ENCODE measurements around the gene THRB. TPM values are rescaled to one million over a fixed set of nuclear protein-coding genes. Genes with fewer than 3 reads are reported as not detected.
A peak's percentile ranks its signal among the peaks of the same experiment; 100 is the strongest.

The THRB gene
- total RNA-seq, 3 donors from 2014 or later = 29.8 to 40.2 (median 39.2) TPM

GRCh38 chr3:24497942-24498341, 3.3 kb upstream of the THRB start:
- intact Hi-C loops (cut with DNase I; ENCODE audit: low total_unique reads) = no loop called here

GRCh38 chr3:24496529-24497482, 2.2 kb upstream of the THRB start:
- no peaks in the 10 kb centered on the region for H3K36me3 ChIP-seq
- no peak overlapping the region for H3K4me3 ChIP-seq
- peak overlapping the region; percentile 98 for H3K27ac ChIP-seq
- peaks cover 0 to 4% of the 10 kb centered on the region in 2 donors for H3K4me1 ChIP-seq
- DNase-seq (ENCODE audit: low spot score in 2 of 2) = peak in 1 of 2 donors; percentile 76
- no peaks in the 10 kb centered on the region for H3K27me3 ChIP-seq
- TF ChIP-seq CTCF (IDR thresholded peaks at IDR 0.05) (peak; percentile 18 to 36 (median 22)), POLR2A (IDR thresholded peaks at IDR 0.05) (no peak)
- no peaks in the 10 kb centered on the region for H3K9me3 ChIP-seq
- intact Hi-C loops (cut with DNase I; ENCODE audit: low total_unique reads) = no loop called here

More at GRCh38 chr3:24497942-24498341, 3.3 kb upstream of the THRB start:
- Histone ChIP-seq H3K4me1 (peaks cover 0 to 4% of the 10 kb centered on the region in 2 donors), H3K36me3 (no peaks in the 10 kb centered on the region), H3K9me3 (no peaks in the 10 kb centered on the region), H3K4me3 (no peak overlapping the region), H3K27ac (no peak overlapping the region), H3K27me3 (no peaks in the 10 kb centered on the region)
- no peak for DNase-seq (ENCODE audit: low spot score in 2 of 2)
- TF ChIP-seq POLR2A (IDR thresholded peaks at IDR 0.05) (no peak), POLR2AphosphoS5 (IDR thresholded peaks at IDR 0.05) (no peak), CTCF (IDR thresholded peaks at IDR 0.05) (no peak)

- DNase-seq (ENCODE audit: low spot score in 2 of 2) = peak; percentile 58 to 74
- H3K27ac ChIP-seq = peak overlapping the region; percentile 98
- H3K9me3 ChIP-seq = no peaks in the 10 kb centered on the region
- intact Hi-C loops (cut with DNase I; ENCODE audit: low total_unique reads) = no loop called here
- H3K4me3 ChIP-seq = peak overlapping the region; percentile 77 to 94 (median 84)
- peak in 2 of 3 donors; percentile 20 to 42 for TF ChIP-seq CTCF (IDR thresholded peaks at IDR 0.05)
- TF ChIP-seq POLR2AphosphoS5 (IDR thresholded peaks at IDR 0.05) = peak in 2 of 3 donors; percentile 26 to 53
- no peak for TF ChIP-seq POLR2A (IDR thresholded peaks at IDR 0.05)
- peaks cover 2 to 4% of the 10 kb centered on the region in 2 donors for H3K4me1 ChIP-seq
- H3K36me3 ChIP-seq = no peaks in the 10 kb centered on the region
- H3K27me3 ChIP-seq = no peaks in the 10 kb centered on the region
These were observed 810 bp upstream of the THRB start for GRCh38 chr3:24495326-24495994.

- Histone ChIP-seq H3K4me3 (peak overlapping the region; percentile 77 to 94 (median 84)), H3K9me3 (no peaks in the 10 kb centered on the region), H3K27me3 (no peaks in the 10 kb centered on the region), H3K36me3 (no peaks in the 10 kb centered on the region), H3K4me1 (peaks cover 4 to 8% of the 10 kb centered on the region in 2 donors), H3K27ac (peak overlapping the region; percentile 98)
- TF ChIP-seq POLR2A (IDR thresholded peaks at IDR 0.05) (no peak), POLR2AphosphoS5 (IDR thresholded peaks at IDR 0.05) (peak in 2 of 3 donors; percentile 19 to 45)
- intact Hi-C loops (cut with DNase I; ENCODE audit: low total_unique reads) = no loop called here
- DNase-seq (ENCODE audit: low spot score in 2 of 2) = peak; percentile 70 to 80
These were observed 668 bp downstream of the THRB start for GRCh38 chr3:24493746-24494617.

GRCh38 chr3:24492971-24493551, 1.6 kb downstream of the THRB start:
- no peak for TF ChIP-seq CTCF (IDR thresholded peaks at IDR 0.05)
- TF ChIP-seq POLR2AphosphoS5 (IDR thresholded peaks at IDR 0.05) = no peak
- no peak for TF ChIP-seq POLR2A (IDR thresholded peaks at IDR 0.05)

More at GRCh38 chr3:24492971-24493551, 1.6 kb downstream of the THRB start:
- no peaks in the 10 kb centered on the region for H3K9me3 ChIP-seq
- peak overlapping the region in 1 of 2 donors; percentile 17 for H3K27ac ChIP-seq
- peaks cover 4 to 8% of the 10 kb centered on the region in 2 donors for H3K4me1 ChIP-seq
- H3K36me3 ChIP-seq = no peaks in the 10 kb centered on the region
- peak overlapping the region; percentile 77 to 94 (median 84) for H3K4me3 ChIP-seq
- no peak for DNase-seq (ENCODE audit: low spot score in 2 of 2)
- intact Hi-C loops (cut with DNase I; ENCODE audit: low total_unique reads) = no loop called here
- H3K27me3 ChIP-seq = no peaks in the 10 kb centered on the region
